Memory B cell (primary cell): ENCODE data around the gene PKDREJ.
"Not testable (repeated sequence)": the region's sequence is repeated elsewhere in the genome, so short reads cannot be mapped to it uniquely, and the experiment has no call there.

Experiments
- ATAC-seq: fragments of 150-1000 bp; cut with Tn5 transposase; 2 replicates; pipeline ENCODE4 v1.10.0; 2021; ENCODE audit warnings: low read depth, mild to moderate bottlenecking, moderate library complexity
- DNase-seq, 2 donors: peaks; one replicate each; pipeline ENCODE4 v3.0.0; 2022; ENCODE audit warnings: low spot score in 2 of 2
- H3K27ac Mint-ChIP-seq: one replicate; pipeline ENCODE4 v1.8.0; 2022; ENCODE audit warnings: mild to moderate bottlenecking, moderate library complexity, mixed read lengths
- H3K27me3 Mint-ChIP-seq: one replicate; pipeline ENCODE4 v1.8.0; 2022; ENCODE audit warnings: mixed read lengths
- H3K36me3 Mint-ChIP-seq: one replicate; pipeline ENCODE4 v1.8.0; 2022; ENCODE audit warnings: mild to moderate bottlenecking, mixed read lengths
- H3K4me1 Mint-ChIP-seq: one replicate; pipeline ENCODE4 v1.8.0; 2022; ENCODE audit warnings: mixed read lengths
- H3K4me3 Mint-ChIP-seq: one replicate; pipeline ENCODE4 v1.8.0; 2022; ENCODE audit warnings: mild to moderate bottlenecking, moderate library complexity, mixed read lengths
- H3K9me3 Mint-ChIP-seq: one replicate; pipeline ENCODE4 v1.8.0; 2022; ENCODE audit warnings: mixed read lengths

PKDREJ gene

GRCh38 chr22:46263216-46263590 lies at the start of gene PKDREJ:
TSS of gene PKDREJ (minus strand) at chr22:46263343. CDS start at chr22:46263322, 21 bp downstream.
- peaks cover 6% of the 10 kb centered on the region for H3K4me1 Mint-ChIP-seq
- ATAC-seq, result no peak
- H3K36me3 Mint-ChIP-seq, result no peaks in the 10 kb centered on the region
- DNase-seq, result no peak
- H3K9me3 Mint-ChIP-seq, result no peaks in the 10 kb centered on the region
- no peak within 1 kb of the TSS for H3K27ac Mint-ChIP-seq
- peaks cover 19% of the 10 kb centered on the region for H3K27me3 Mint-ChIP-seq
- peak within 1 kb of the TSS; percentile 75 for H3K4me3 Mint-ChIP-seq

- ATAC-seq, H3K36me3 Mint-ChIP-seq, H3K27ac Mint-ChIP-seq, H3K4me1 Mint-ChIP-seq, H3K27me3 Mint-ChIP-seq, H3K9me3 Mint-ChIP-seq, H3K4me3 Mint-ChIP-seq, DNase-seq: not testable (repeated sequence)
Measured at GRCh38 chr22:46312848-46313247, 49.7 kb upstream of the PKDREJ start.

GRCh38 chr22:46312056-46312455 lies 48.9 kb upstream of the PKDREJ start:
- Mint-ChIP-seq H3K36me3 (no peaks in the 10 kb centered on the region), H3K4me3 (no peak overlapping the region), H3K9me3 (no peaks in the 10 kb centered on the region), H3K4me1 (no peaks in the 10 kb centered on the region), H3K27ac (no peak overlapping the region), H3K27me3 (no peaks in the 10 kb centered on the region)
- ATAC-seq, result no peak
- no peak for DNase-seq

DNA sequence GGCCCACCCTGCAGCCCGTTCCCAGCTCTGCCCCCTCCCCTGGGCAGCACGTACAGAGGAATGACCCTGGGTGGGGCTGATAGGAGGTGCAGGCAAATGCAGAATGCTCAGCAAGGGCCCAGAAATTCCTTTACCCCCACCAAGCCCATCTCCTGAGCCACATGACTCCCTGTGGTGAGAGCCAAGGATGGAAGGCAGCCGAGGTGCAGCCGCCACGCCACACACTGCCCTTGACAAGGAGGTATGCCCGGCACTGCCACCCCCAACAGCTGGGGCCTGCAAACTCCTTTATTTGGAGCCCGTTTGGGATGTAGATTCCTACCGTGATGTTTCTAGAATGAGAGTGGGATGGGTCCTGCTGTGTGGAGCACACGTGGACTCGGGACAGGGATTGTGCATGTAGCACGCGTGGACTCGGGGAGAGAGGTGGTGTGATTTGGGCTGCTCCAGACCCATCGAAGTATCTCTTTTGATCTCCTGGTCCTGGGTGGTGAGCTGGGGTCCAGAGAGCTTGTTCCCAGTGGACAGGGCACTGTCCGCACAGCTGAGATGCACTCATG lies 46.5 kb upstream of the PKDREJ start:
- Mint-ChIP-seq H3K27me3 (no peaks in the 10 kb centered on the region), H3K4me1 (no peaks in the 10 kb centered on the region), H3K27ac (peak overlapping the region; percentile 39), H3K4me3 (no peak overlapping the region), H3K9me3 (no peaks in the 10 kb centered on the region), H3K36me3 (no peaks in the 10 kb centered on the region)
- no peak for DNase-seq
- no peak for ATAC-seq

GRCh38 chr22:46308283-46308988 lies 45.3 kb upstream of the PKDREJ start:
- Mint-ChIP-seq H3K27me3 (no peaks in the 10 kb centered on the region), H3K4me3 (no peak overlapping the region), H3K9me3 (no peaks in the 10 kb centered on the region), H3K27ac (no peak overlapping the region), H3K4me1 (no peaks in the 10 kb centered on the region), H3K36me3 (no peaks in the 10 kb centered on the region)
- DNase-seq (no peak), ATAC-seq (no peak)

- Mint-ChIP-seq H3K27me3 (peaks cover 8% of the 10 kb centered on the region), H3K4me3 (no peak overlapping the region), H3K4me1 (no peaks in the 10 kb centered on the region), H3K9me3 (no peaks in the 10 kb centered on the region), H3K27ac (no peak overlapping the region), H3K36me3 (no peaks in the 10 kb centered on the region)
- DNase-seq (no peak), ATAC-seq (no peak)
Measured at GRCh38 chr22:46303347-46303965, 40.3 kb upstream of the PKDREJ start.

DNA sequence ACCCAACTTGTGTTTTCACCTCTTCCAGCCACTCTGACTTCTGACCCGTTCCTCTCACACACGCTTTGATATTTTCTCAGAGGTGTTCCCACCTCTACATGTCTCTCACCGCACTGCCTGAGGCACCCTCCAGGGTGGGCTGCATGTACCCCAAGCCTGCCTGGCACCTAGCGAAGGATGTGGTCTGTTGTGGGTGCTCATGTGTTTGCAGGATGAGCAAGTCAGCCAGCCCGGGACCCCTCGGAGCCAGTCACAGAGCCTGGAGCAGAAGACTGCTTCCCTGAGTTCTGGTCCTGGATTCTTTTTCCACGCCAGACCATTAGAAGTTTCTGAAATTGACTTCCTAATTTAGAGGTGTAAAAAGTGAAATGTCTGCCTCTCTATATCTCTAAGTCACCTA lies 37.3 kb upstream of the PKDREJ start:
- Mint-ChIP-seq H3K27me3 (peaks cover 8% of the 10 kb centered on the region), H3K9me3 (no peaks in the 10 kb centered on the region), H3K4me1 (peaks cover 13% of the 10 kb centered on the region), H3K36me3 (no peaks in the 10 kb centered on the region), H3K4me3 (no peak overlapping the region), H3K27ac (no peak overlapping the region)
- ATAC-seq, result no peak
- no peak for DNase-seq

GRCh38 chr22:46299101-46299500 lies 36.0 kb upstream of the PKDREJ start:
- Mint-ChIP-seq H3K9me3 (no peaks in the 10 kb centered on the region), H3K4me3 (no peak overlapping the region), H3K27ac (no peak overlapping the region), H3K4me1 (peaks cover 18% of the 10 kb centered on the region), H3K27me3 (peaks cover 8% of the 10 kb centered on the region), H3K36me3 (no peaks in the 10 kb centered on the region)
- ATAC-seq, result no peak
- no peak for DNase-seq

DNA sequence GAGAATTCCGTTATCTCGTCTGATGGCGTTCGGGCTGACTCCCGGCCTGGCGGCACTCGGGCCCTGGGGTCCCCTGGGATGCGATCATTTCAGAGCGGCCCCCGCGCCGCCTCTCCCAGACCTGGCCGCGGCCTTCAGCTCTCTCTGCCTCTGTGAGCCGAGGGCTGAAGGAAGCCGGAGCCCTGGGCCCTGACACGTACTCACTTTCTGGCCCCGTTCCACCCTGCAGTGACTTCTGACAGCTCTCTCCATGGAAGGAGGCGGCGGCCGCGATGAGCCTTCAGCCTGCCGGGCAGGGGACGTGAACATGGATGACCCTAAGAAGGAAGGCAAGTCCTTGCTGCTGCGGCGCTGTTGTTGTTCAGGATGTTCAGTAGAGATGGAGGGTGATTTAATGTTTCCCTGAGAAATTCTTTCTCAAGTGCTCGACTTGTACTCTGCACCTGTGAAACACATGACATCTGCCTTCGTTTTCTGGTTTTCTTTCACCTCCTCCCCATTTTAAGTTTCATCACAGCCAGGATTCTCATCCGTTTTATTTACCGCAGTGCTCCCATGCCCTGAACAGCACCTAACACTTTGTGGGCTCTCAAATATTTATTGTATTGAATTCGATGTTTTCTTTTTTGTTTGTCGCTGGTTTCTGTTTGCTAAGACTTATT lies 34.1 kb upstream of the PKDREJ start:
- ATAC-seq (no peak), DNase-seq (no peak)
- Mint-ChIP-seq H3K27ac (no peak overlapping the region), H3K9me3 (no peaks in the 10 kb centered on the region), H3K27me3 (peaks cover 8% of the 10 kb centered on the region), H3K4me1 (peaks cover 26% of the 10 kb centered on the region), H3K4me3 (peak overlapping the region; percentile 76), H3K36me3 (peaks cover 3% of the 10 kb centered on the region)

DNA sequence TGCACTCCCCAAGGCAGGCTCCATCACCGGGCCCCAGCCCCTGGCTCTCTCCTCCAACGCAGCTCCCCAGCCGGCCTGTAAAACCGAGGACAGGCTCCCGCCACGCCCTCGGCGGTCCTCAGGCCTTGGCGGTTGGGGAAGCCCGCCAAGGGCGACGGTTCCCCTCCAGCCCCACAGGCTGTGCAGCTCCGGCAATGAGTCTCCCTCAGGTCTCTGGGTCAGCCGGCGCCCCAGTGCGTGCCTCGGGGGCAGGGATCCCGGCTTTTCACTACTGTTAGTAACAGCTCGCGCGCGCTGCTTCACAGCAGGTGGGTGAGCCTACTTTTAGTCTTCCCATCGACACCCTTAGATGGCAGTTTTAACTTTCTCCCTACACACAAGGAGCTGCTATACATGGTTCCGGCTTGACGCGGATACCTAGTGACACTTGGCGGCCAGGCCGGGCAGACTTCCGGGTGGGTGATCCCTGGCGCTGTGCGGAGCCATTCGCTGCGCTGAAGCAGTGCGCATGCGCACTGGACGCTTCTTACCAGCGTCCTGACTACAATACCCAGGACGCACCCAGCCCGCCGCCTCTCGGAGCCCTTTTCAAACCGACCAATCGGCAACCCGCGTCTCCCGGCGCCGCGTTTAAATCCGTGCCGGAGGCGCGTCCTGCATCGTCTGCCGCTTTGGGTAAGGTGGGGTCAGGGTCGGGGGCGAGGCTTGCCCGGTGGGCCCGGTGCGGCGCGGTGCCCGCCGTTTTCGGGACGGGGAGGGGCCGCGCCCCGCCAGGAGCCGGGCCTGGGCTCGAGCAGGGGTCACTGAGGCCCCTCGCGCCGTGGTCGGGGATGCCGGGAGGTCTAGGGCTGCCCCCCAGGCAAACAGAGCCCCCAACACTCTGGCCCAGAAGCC lies 33.4 kb upstream of the PKDREJ start, which contains the start of gene GTSE1:
GTSE1 (plus strand) TSS at position 614 of the 894 bp plus-strand sequence. CDS start 531 bp downstream, outside the sequence.
- ATAC-seq, result peak; percentile 96
- Mint-ChIP-seq H3K36me3 (peaks cover 5% of the 10 kb centered on the region), H3K9me3 (no peaks in the 10 kb centered on the region), H3K27ac (peak within 1 kb of the TSS; percentile 96), H3K4me1 (peaks cover 27% of the 10 kb centered on the region), H3K27me3 (peaks cover 8% of the 10 kb centered on the region), H3K4me3 (peak within 1 kb of the TSS; percentile 91)
- DNase-seq, result peak; percentile 88 to 93

DNA sequence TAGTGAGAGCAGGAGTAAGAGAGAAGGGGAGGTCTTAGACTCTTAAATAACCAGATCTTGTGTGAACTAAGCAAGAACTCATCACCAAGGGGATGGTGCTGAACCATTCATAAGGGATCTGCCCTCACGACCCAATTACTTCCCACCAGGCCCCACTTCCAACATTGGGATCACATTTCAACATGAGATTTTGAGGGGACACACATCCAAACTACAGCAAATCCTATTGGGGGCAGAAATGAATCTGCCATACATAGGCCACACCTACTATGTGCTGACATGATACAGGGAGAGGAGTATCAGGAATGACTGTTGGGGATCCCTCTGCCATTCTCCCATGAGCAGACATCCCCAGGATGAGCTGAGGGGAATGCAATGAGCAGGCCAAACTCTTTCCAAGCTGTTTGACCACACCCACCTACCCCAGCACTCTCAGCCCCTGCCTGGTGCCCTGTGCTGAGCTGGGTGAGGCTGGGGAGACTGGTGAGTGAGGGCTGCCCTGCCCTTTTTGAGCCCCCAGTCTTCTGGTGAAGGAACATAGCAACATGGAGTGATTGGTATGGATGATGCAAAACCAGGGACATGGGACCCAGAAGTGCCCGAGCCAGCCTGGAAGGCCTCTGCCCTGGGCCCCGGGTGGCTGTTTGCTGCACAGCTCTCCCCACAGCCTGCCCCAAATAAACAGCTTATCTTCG lies 32.3 kb upstream of the PKDREJ start:
- ATAC-seq (no peak), DNase-seq (no peak)
- no peaks in the 10 kb centered on the region for H3K9me3 Mint-ChIP-seq
- peak overlapping the region; percentile 91 for H3K4me3 Mint-ChIP-seq
- peaks cover 7% of the 10 kb centered on the region for H3K36me3 Mint-ChIP-seq
- peak overlapping the region; percentile 96 for H3K27ac Mint-ChIP-seq
- H3K27me3 Mint-ChIP-seq, result peaks cover 8% of the 10 kb centered on the region
- peaks cover 30% of the 10 kb centered on the region for H3K4me1 Mint-ChIP-seq

DNA sequence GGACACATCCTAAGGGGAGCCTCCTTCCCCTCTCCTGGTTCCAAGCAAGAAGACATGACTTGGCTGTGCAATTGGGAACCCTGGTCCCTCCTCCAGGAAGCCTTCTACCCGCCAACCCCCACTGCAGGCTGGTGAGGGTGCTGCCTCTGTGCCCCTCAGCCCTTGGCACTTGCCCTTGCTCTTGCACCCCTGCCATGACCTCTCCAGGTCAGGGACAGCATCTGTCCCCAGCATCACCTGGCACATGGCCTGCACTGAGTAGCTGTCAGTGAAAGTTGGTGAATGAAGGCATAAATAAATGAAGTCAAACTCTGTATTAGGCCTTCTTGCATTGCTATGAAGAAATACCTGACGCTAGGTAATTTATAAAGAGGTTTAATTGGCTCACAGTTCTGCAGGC lies 31.6 kb upstream of the PKDREJ start:
- no peak for DNase-seq
- no peak for ATAC-seq
- Mint-ChIP-seq H3K4me3 (no peak overlapping the region), H3K27ac (peak overlapping the region; percentile 96), H3K9me3 (peaks cover 3% of the 10 kb centered on the region), H3K36me3 (peaks cover 7% of the 10 kb centered on the region), H3K27me3 (peaks cover 6% of the 10 kb centered on the region), H3K4me1 (peaks cover 35% of the 10 kb centered on the region)
